Measurements from ENCODE around the gene CDH4. TPM values are rescaled to one million over a fixed set of nuclear protein-coding genes. Genes with fewer than 3 reads are reported as not detected.

CDH4 gene
- total RNA-seq, 1 experiment from 2014 or later, result 5.3 TPM

DNA sequence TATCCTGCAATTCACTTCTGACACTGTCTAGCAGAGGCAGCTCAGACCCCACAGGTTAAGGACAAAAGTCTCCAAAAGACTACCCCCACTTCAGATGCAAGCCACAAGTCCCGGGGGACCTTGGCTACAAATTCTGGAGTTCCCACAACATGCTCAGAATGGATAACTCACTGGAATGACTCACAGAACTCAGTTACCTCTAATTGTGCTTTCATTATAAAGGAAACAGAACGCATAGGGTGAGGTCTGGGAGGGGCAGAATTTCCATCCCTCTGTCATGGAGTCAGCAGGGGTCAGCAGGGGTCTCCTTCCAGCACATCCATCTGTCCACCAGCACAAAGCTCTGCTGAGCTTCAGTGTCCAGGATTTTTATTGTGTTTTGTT, 184.2 kb downstream of the CDH4 start:
- DNase-seq (ENCODE audit: low spot score) (no peak), ATAC-seq (peak; percentile 57)
- H3K4me1 Mint-ChIP-seq, result peaks cover 75% of the 10 kb centered on the region
- TF ChIP-seq GRHL2 (CRISPR knock-in tag; IDR thresholded peaks at IDR 0.05; ENCODE audit: insufficient replicate concordance, severe bottlenecking) (no peak), EMX1 (CRISPR knock-in tag; IDR thresholded peaks at IDR 0.05) (no peak), ZNF232 (CRISPR knock-in tag; IDR thresholded peaks at IDR 0.05) (0 out of 2 replicates have a peak, but pooled peaks have one; percentile 22), SMAD3 (CRISPR knock-in tag; IDR thresholded peaks at IDR 0.05; ENCODE audit: borderline replicate concordance) (0 out of 2 replicates have a peak, but pooled peaks have one; percentile 51), CREB1 (CRISPR knock-in tag; IDR thresholded peaks at IDR 0.05) (no peak)
- ChIA-PET CTCF (interaction anchor here (1.0 to 2.2 kb wide), 6 partner anchors 16 to 175 kb away, joined by 3 to 7 read pairs (median 4); no protein-coding TSS in a partner anchor), POLR2A (interaction anchor here (0.7 to 1.2 kb wide), 3 partner anchors 14 to 139 kb away, joined by 3 read pairs; no protein-coding TSS in a partner anchor)
- H3K9me3 Mint-ChIP-seq, result peaks cover 5% of the 10 kb centered on the region
- peaks cover 6% of the 10 kb centered on the region for H3K27me3 Mint-ChIP-seq (ENCODE audit: low read depth)
- peak overlapping the region; percentile 19; the same call in 1 of the 2 replicates for H3K4me3 Mint-ChIP-seq
- peaks cover 2% of the 10 kb centered on the region; the same call in 1 of the 2 replicates for H3K36me3 Mint-ChIP-seq
- H3K27ac Mint-ChIP-seq, result peak overlapping the region; percentile 99

DNA sequence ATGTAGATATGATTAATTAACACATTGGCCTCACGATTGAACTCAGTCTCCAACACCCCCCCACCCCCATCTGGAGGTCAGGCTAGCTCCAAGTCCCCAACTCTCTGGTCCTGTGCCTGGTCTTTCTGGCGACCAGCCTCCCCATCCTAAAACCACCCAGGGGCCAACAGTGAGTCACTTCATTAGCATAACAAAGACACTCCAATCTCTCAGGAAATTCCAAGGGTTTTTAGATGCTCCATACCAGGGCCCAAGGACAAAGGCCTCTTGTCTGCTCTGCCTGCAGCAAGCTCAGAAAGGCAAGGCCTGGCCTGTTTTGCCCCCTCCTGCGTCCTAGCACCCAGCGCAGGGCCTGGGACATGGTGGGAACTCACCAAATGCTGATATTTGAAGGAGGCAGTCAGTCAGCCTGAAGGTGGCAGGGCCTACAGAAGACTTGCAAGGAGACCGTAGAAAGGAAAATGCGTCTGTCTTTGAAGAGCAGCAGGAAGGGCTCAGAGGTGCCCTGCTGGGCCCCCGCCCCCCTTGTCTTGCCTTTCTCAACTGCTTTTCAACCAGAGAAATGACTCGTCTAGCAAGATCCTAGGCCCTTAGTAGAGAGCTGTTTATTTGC, 184.7 kb downstream of the CDH4 start:
- peak; percentile 87 for ATAC-seq
- no peak for TF ChIP-seq KAT7 (CRISPR knock-in tag; IDR thresholded peaks at IDR 0.05; ENCODE audit: borderline replicate concordance)
- 0 out of 2 replicates have a peak, but pooled peaks have one; percentile 10 for TF ChIP-seq EMX1 (CRISPR knock-in tag; IDR thresholded peaks at IDR 0.05)
- TF ChIP-seq, protein P1, sequence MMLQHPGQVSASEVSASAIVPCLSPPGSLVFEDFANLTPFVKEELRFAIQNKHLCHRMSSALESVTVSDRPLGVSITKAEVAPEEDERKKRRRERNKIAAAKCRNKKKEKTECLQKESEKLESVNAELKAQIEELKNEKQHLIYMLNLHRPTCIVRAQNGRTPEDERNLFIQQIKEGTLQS (CRISPR knock-in tag; conservative IDR thresholded peaks at IDR 0.05), result 0 out of 2 replicates have a peak, but pooled peaks have one; percentile 56
- peak; percentile 96 for TF ChIP-seq TEAD1 (CRISPR knock-in tag; IDR thresholded peaks at IDR 0.05)
- TF ChIP-seq, protein P2, sequence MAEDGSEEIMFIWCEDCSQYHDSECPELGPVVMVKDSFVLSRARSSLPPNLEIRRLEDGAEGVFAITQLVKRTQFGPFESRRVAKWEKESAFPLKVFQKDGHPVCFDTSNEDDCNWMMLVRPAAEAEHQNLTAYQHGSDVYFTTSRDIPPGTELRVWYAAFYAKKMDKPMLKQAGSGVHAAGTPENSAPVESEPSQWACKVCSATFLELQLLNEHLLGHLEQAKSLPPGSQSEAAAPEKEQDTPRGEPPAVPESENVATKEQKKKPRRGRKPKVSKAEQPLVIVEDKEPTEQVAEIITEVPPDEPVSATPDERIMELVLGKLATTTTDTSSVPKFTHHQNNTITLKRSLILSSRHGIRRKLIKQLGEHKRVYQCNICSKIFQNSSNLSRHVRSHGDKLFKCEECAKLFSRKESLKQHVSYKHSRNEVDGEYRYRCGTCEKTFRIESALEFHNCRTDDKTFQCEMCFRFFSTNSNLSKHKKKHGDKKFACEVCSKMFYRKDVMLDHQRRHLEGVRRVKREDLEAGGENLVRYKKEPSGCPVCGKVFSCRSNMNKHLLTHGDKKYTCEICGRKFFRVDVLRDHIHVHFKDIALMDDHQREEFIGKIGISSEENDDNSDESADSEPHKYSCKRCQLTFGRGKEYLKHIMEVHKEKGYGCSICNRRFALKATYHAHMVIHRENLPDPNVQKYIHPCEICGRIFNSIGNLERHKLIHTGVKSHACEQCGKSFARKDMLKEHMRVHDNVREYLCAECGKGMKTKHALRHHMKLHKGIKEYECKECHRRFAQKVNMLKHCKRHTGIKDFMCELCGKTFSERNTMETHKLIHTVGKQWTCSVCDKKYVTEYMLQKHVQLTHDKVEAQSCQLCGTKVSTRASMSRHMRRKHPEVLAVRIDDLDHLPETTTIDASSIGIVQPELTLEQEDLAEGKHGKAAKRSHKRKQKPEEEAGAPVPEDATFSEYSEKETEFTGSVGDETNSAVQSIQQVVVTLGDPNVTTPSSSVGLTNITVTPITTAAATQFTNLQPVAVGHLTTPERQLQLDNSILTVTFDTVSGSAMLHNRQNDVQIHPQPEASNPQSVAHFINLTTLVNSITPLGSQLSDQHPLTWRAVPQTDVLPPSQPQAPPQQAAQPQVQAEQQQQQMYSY (CRISPR knock-in tag; IDR thresholded peaks at IDR 0.05), result peak; percentile 99
- TF ChIP-seq, protein P3, sequence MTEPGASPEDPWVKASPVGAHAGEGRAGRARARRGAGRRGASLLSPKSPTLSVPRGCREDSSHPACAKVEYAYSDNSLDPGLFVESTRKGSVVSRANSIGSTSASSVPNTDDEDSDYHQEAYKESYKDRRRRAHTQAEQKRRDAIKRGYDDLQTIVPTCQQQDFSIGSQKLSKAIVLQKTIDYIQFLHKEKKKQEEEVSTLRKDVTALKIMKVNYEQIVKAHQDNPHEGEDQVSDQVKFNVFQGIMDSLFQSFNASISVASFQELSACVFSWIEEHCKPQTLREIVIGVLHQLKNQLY (CRISPR knock-in tag; IDR thresholded peaks at IDR 0.05), result no peak
- no peak for TF ChIP-seq PRRX2 (CRISPR knock-in tag; IDR thresholded peaks at IDR 0.05)
- TF ChIP-seq ETV6 (CRISPR knock-in tag; IDR thresholded peaks at IDR 0.05), result peak; percentile 88
- TF ChIP-seq CREM (CRISPR knock-in tag; IDR thresholded peaks at IDR 0.05), result peak; percentile 49; the same call in 1 of the 2 replicates
- TF ChIP-seq, protein P4, sequence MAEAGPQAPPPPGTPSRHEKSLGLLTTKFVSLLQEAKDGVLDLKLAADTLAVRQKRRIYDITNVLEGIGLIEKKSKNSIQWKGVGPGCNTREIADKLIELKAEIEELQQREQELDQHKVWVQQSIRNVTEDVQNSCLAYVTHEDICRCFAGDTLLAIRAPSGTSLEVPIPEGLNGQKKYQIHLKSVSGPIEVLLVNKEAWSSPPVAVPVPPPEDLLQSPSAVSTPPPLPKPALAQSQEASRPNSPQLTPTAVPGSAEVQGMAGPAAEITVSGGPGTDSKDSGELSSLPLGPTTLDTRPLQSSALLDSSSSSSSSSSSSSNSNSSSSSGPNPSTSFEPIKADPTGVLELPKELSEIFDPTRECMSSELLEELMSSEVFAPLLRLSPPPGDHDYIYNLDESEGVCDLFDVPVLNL (CRISPR knock-in tag; IDR thresholded peaks at IDR 0.05; ENCODE audit: borderline replicate concordance, low read depth), result no peak
- TF ChIP-seq, protein P5, sequence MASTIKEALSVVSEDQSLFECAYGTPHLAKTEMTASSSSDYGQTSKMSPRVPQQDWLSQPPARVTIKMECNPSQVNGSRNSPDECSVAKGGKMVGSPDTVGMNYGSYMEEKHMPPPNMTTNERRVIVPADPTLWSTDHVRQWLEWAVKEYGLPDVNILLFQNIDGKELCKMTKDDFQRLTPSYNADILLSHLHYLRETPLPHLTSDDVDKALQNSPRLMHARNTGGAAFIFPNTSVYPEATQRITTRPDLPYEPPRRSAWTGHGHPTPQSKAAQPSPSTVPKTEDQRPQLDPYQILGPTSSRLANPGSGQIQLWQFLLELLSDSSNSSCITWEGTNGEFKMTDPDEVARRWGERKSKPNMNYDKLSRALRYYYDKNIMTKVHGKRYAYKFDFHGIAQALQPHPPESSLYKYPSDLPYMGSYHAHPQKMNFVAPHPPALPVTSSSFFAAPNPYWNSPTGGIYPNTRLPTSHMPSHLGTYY (CRISPR knock-in tag; IDR thresholded peaks at IDR 0.05), result peak; percentile 71; the same call in 1 of the 2 replicates
- TF ChIP-seq ZNF423 (CRISPR knock-in tag; IDR thresholded peaks at IDR 0.05), result peak; percentile 98
- no peak for TF ChIP-seq ZNF263 (CRISPR knock-in tag; IDR thresholded peaks at IDR 0.05; ENCODE audit: low read depth)
- 0 out of 2 replicates have a peak, but pooled peaks have one; percentile 65 for TF ChIP-seq ZNF416 (CRISPR knock-in tag; IDR thresholded peaks at IDR 0.05)
- peak; percentile 73 for TF ChIP-seq TEAD4 (CRISPR knock-in tag; IDR thresholded peaks at IDR 0.05)
- TF ChIP-seq, protein P6, sequence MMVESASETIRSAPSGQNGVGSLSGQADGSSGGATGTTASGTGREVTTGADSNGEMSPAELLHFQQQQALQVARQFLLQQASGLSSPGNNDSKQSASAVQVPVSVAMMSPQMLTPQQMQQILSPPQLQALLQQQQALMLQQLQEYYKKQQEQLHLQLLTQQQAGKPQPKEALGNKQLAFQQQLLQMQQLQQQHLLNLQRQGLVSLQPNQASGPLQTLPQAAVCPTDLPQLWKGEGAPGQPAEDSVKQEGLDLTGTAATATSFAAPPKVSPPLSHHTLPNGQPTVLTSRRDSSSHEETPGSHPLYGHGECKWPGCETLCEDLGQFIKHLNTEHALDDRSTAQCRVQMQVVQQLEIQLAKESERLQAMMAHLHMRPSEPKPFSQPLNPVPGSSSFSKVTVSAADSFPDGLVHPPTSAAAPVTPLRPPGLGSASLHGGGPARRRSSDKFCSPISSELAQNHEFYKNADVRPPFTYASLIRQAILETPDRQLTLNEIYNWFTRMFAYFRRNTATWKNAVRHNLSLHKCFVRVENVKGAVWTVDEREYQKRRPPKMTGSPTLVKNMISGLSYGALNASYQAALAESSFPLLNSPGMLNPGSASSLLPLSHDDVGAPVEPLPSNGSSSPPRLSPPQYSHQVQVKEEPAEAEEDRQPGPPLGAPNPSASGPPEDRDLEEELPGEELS (CRISPR knock-in tag; IDR thresholded peaks at IDR 0.05), result peak; percentile 78; the same call in 1 of the 2 replicates

More for the DNA sequence above, 184.7 kb downstream of the CDH4 start:
- DNase-seq (ENCODE audit: low spot score), result peak; percentile 86
- Mint-ChIP-seq H3K27me3 (ENCODE audit: low read depth) (peaks cover 6% of the 10 kb centered on the region), H3K4me1 (peaks cover 75% of the 10 kb centered on the region), H3K27ac (peak overlapping the region; percentile 99), H3K9me3 (peaks cover 5% of the 10 kb centered on the region), H3K4me3 (peak overlapping the region; percentile 54), H3K36me3 (peaks cover 2% of the 10 kb centered on the region; the same call in 1 of the 2 replicates)
- CTCF ChIA-PET, result interaction anchor here (1.0 to 2.2 kb wide), 7 partner anchors 16 to 267 kb away, joined by 3 to 7 read pairs (median 3); no protein-coding TSS in a partner anchor
- POLR2A ChIA-PET, result interaction anchor here (0.7 to 1.2 kb wide), 4 partner anchors 14 to 138 kb away, joined by 3 to 4 read pairs (median 3); no protein-coding TSS in a partner anchor
